Fibroblast of lung (primary cell): ENCODE results near the gene MCRS1.

Experiments used
- CTCF ChIP-seq, 2 donors: IDR thresholded peaks in 1 of 2; conservative IDR thresholded peaks in 1 of 2; 1 replicate in 1 of 2; 2 replicates in 1 of 2; pipeline ENCODE4 v1.5.1; 2011 to 2012; ENCODE audit warnings: low read length in 2 of 2, control low read depth in 1 of 2, inconsistent platforms in 1 of 2, low read depth in 1 of 2, mild to moderate bottlenecking in 1 of 2
- EZH2 ChIP-seq: IDR thresholded peaks from 2 replicates; pipeline ENCODE4 v1.5.1; 2012; ENCODE audit warnings: low read length, control low read depth, mild to moderate bottlenecking; ENCODE audit errors: missing control alignments

GRCh38 chr12:49533331-49533730, 34.6 kb downstream of the MCRS1 start:
- TF ChIP-seq CTCF (conservative IDR thresholded peaks at IDR 0.05 in 1 of 2, IDR thresholded peaks at IDR 0.05 in 1 of 2; ENCODE audit: low read depth in 1 of 2, low read length in 2 of 2): no peak
- no peak for TF ChIP-seq EZH2
